HCT116 (cell line): ENCODE measurements around the gene WDR59. TPM values are rescaled to one million over a fixed set of nuclear protein-coding genes. Genes with fewer than 3 reads are reported as not detected.
A peak's percentile ranks its signal among the peaks of the same experiment; 100 is the strongest.

Source experiments
- ATAC-seq: fragments of 200-7000 bp; cut with Tn5 transposase; 2 replicates; pipeline ENCODE4 v1.9.1; 2020; ENCODE audit warnings: mild to moderate bottlenecking, moderate library complexity
- BruUV-seq: library from RNA; stranded (reverse); fragments of 400-500 nt; replicated peaks from 2 replicates; lab custom pipeline; 2021; lab: Mats Ljungman, UMichigan
- CTCF ChIA-PET: fragments of 300-600 bp; sonication (Branson Sonifier 250); formaldehyde crosslinking; loops from one replicate; lab custom pipeline; 2021; ENCODE audit warnings: antibody characterized with exemption; lab: Charles Lee
- POLR2A ChIA-PET: fragments of 300-600, 350-600 bp; sonication (Branson Sonifier 250); formaldehyde crosslinking; loops from one replicate; lab custom pipeline; 2021; ENCODE audit warnings: antibody characterized with exemption; lab: Charles Lee
- RAD21 ChIA-PET, 2 experiments: fragments of 300-600 bp; sonication (Branson Sonifier 250); formaldehyde crosslinking; loops; one replicate each; lab custom pipeline; 2023; ENCODE audit warnings: low total read pairs in 2 of 2; ENCODE audit not compliant: uncharacterized antibody in 2 of 2, unreplicated experiment in 2 of 2, low non-redundant PET in 1 of 2; lab: Charles Lee
- DNase-seq: peaks from one replicate; pipeline ENCODE4 v3.0.0-alpha.2; 2010; ENCODE audit warnings: low read depth, low spot score
- H2AFZ ChIP-seq: fragments of 200-600 bp; shearing (Covaris generic), sonication (generic); 2 replicates; pipeline ENCODE4 v1.6.1; 2017; ENCODE audit warnings: low read depth, mixed run types, mixed read lengths, antibody characterized with exemption, low read length; ENCODE audit not compliant: poor library complexity, severe bottlenecking
- H3K27ac ChIP-seq: 2 replicates; pipeline ENCODE4 v1.5.1; 2012; ENCODE audit warnings: low read depth, low read length
- H3K27me3 ChIP-seq: fragments of 200-600 bp; sonication (generic); 2 replicates; pipeline ENCODE4 v1.6.1; 2016; ENCODE audit warnings: mixed run types, low read length, mixed read lengths; ENCODE audit not compliant: insufficient read depth
- H3K36me3 ChIP-seq, 2 experiments: fragments of 200-500 bp in 1 of 2; fragments of 200-600 bp in 1 of 2; sonication (Bioruptor generic) in 1 of 2; sonication (generic) in 1 of 2; 2 replicates each; pipeline versions ENCODE4 v1.5.1 to v1.6.1; 2014 to 2016; ENCODE audit warnings: low read length in 2 of 2, inconsistent platforms in 1 of 2, mixed read lengths in 1 of 2, mixed run types in 1 of 2; ENCODE audit not compliant: insufficient read depth in 2 of 2, control insufficient read depth in 1 of 2
- H3K4me1 ChIP-seq, 2 experiments: fragments of 200-600 bp in 1 of 2; sonication (generic) in 1 of 2; 2 replicates each; pipeline versions ENCODE4 v1.5.1 to v1.6.1; 2012 to 2017; ENCODE audit warnings: low read length in 2 of 2, inconsistent platforms in 1 of 2, mild to moderate bottlenecking in 1 of 2, mixed read lengths in 1 of 2, mixed run types in 1 of 2, moderate library complexity in 1 of 2; ENCODE audit not compliant: insufficient read depth in 2 of 2, control insufficient read depth in 1 of 2
- H3K4me2 ChIP-seq: fragments of 200-600 bp; sonication (generic); 2 replicates; pipeline ENCODE4 v1.6.1; 2017; ENCODE audit warnings: mixed run types, low read length, mixed read lengths
- H3K4me3 ChIP-seq, 2 experiments: fragments of 200-600 bp in 1 of 2; sonication (generic) in 1 of 2; replicated peaks in 1 of 2; 2 replicates each; pipeline ENCODE4 v1.5.1; 2011 to 2016; ENCODE audit warnings: low read length in 2 of 2, control low read depth in 1 of 2, low read depth in 1 of 2, mild to moderate bottlenecking in 1 of 2, mixed read lengths in 1 of 2, mixed run types in 1 of 2
- H3K79me2 ChIP-seq: fragments of 200-600 bp; sonication (generic); 2 replicates; pipeline ENCODE4 v1.6.1; 2017; ENCODE audit warnings: mild to moderate bottlenecking, mixed run types, low read length, moderate library complexity, mixed read lengths; ENCODE audit not compliant: insufficient read depth
- H3K9ac ChIP-seq: fragments of 200-600 bp; sonication (generic); 2 replicates; pipeline ENCODE4 v1.6.1; 2016; ENCODE audit warnings: low read length, mixed read lengths
- H3K9me2 ChIP-seq: fragments of 200-600 bp; sonication (generic), shearing (Covaris generic); 2 replicates; pipeline ENCODE4 v1.6.1; 2017; ENCODE audit warnings: mixed run types, mild to moderate bottlenecking, moderate library complexity; ENCODE audit not compliant: insufficient read depth
- H3K9me3 ChIP-seq, 2 experiments: fragments of 200-500 bp in 1 of 2; fragments of 200-600 bp in 1 of 2; sonication (Bioruptor generic) in 1 of 2; sonication (generic) in 1 of 2; 2 replicates each; pipeline ENCODE4 v1.6.1; 2014 to 2017; ENCODE audit warnings: low read length in 2 of 2, mixed read lengths in 2 of 2, inconsistent platforms in 1 of 2, low read depth in 1 of 2, mild to moderate bottlenecking in 1 of 2, mixed run types in 1 of 2, moderate library complexity in 1 of 2; ENCODE audit not compliant: control insufficient read depth in 1 of 2, insufficient read depth in 1 of 2
- H4K20me1 ChIP-seq: fragments of 200-600 bp; sonication (generic), shearing (Covaris generic); 2 replicates; pipeline ENCODE4 v1.6.1; 2017; ENCODE audit warnings: mixed run types, mild to moderate bottlenecking, moderate library complexity; ENCODE audit not compliant: insufficient read depth
- CEBPB ChIP-seq: IDR thresholded peaks from 2 replicates; pipeline ENCODE4 v1.6.1; 2012; ENCODE audit warnings: low read depth
- EZH2phosphoT487 ChIP-seq: fragments of 200-600 bp; IDR thresholded peaks from 2 replicates; pipeline ENCODE4 v1.6.1; 2018; ENCODE audit warnings: antibody characterized with exemption, borderline replicate concordance
- RAD21 ChIP-seq: IDR thresholded peaks from 2 replicates; pipeline ENCODE4 v1.6.1; 2012; ENCODE audit warnings: low read depth, mild to moderate bottlenecking
- intact Hi-C: fragments of 100-400 bp; cut with micrococcal nuclease; formaldehyde crosslinking; loops from 2 replicates; pipeline ENCODE4 v1.10.0; 2022
- total RNA-seq: library from RNA; stranded (reverse); gene quantifications from one replicate; pipeline ENCODE4 v1.2.1, GENCODE V29; 2021; ENCODE audit not compliant: unreplicated experiment

Gene WDR59
- total RNA-seq, 1 experiment from 2014 or later, result 96.9 TPM

GRCh38 chr16:75021410-75021809, 36.5 kb upstream of the WDR59 start:
- Histone ChIP-seq H3K4me3 (no peak overlapping the region), H3K4me1 (peaks cover 36 to 53% of the 10 kb centered on the region in 2 experiments), H3K27me3 (no peaks in the 10 kb centered on the region), H3K79me2 (peaks cover 80% of the 10 kb centered on the region), H3K9me3 (peaks cover 6 to 16% of the 10 kb centered on the region in 2 experiments; a peak in 2 of 4 replicates), H3K36me3 (no peaks in the 10 kb centered on the region), H3K4me2 (no peak overlapping the region), H3K27ac (no peak overlapping the region), H3K9ac (no peak overlapping the region), H4K20me1 (0 out of 2 replicates have a peak, but pooled peaks cover 4% of the 10 kb centered on the region), H3K9me2 (no peaks in the 10 kb centered on the region), H2AFZ (no peak overlapping the region)
- DNase-seq (no peak), ATAC-seq (no peak)
- CTCF ChIA-PET, result no interaction called here
- POLR2A ChIA-PET, result no interaction called here
- RAD21 ChIA-PET, result no interaction called here
- TF ChIP-seq RAD21, result no peak
- BruUV-seq, result no TSS peak
- intact Hi-C loops, result no loop called here

DNA sequence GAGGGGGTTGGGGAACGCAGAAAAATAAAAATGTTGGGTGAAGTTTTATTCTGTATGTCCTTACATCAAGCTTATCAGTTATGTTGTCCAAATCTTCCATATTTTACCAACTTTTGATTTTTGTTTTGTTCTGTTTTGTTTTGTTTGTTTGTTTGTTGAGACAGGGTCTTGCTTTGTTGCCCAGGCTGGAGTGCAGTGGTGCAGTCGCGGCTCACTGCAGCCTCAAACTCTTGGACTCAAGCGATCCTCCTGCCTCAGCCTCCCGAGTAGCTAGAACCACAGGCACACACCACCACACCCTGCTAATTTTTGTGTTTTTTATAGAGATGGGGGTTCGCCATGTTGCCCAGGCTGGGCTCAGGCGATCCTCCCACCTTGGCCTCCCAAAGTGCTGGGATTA, 34.7 kb upstream of the WDR59 start:
- H3K27me3 ChIP-seq, result no peaks in the 10 kb centered on the region
- BruUV-seq, result no TSS peak
- ATAC-seq (no peak), DNase-seq (no peak)
- no peak overlapping the region for H3K4me3 ChIP-seq
- H3K27ac ChIP-seq, result peak overlapping the region; percentile 53; the same call in 1 of the 2 replicates
- 0 out of 2 replicates have a peak overlapping the region, but pooled peaks have one; percentile 46 for H3K4me2 ChIP-seq
- H4K20me1 ChIP-seq, result no peaks in the 10 kb centered on the region
- ChIA-PET CTCF (no interaction called here), RAD21 (no interaction called here), POLR2A (no interaction called here)
- peaks cover 43 to 55% of the 10 kb centered on the region in 2 experiments for H3K4me1 ChIP-seq
- peaks cover 89% of the 10 kb centered on the region for H3K79me2 ChIP-seq
- peaks cover 6 to 16% of the 10 kb centered on the region in 2 experiments; a peak in 2 of 4 replicates for H3K9me3 ChIP-seq
- no peak overlapping the region for H3K9ac ChIP-seq
- intact Hi-C loops, result no loop called here
- H3K36me3 ChIP-seq, result no peaks in the 10 kb centered on the region; a peak in 1 of 4 replicates
- H3K9me2 ChIP-seq, result no peaks in the 10 kb centered on the region
- TF ChIP-seq CEBPB, result no peak
- TF ChIP-seq RAD21, result no peak
- TF ChIP-seq EZH2phosphoT487, result no peak
- no peak overlapping the region for H2AFZ ChIP-seq
